ENCODE measurements around the gene RSL24D1. TPM values are rescaled to one million over a fixed set of nuclear protein-coding genes. Genes with fewer than 3 reads are reported as not detected.

RSL24D1 gene
- total RNA-seq, 1 donor from 2014 or later, result 113 TPM

DNA sequence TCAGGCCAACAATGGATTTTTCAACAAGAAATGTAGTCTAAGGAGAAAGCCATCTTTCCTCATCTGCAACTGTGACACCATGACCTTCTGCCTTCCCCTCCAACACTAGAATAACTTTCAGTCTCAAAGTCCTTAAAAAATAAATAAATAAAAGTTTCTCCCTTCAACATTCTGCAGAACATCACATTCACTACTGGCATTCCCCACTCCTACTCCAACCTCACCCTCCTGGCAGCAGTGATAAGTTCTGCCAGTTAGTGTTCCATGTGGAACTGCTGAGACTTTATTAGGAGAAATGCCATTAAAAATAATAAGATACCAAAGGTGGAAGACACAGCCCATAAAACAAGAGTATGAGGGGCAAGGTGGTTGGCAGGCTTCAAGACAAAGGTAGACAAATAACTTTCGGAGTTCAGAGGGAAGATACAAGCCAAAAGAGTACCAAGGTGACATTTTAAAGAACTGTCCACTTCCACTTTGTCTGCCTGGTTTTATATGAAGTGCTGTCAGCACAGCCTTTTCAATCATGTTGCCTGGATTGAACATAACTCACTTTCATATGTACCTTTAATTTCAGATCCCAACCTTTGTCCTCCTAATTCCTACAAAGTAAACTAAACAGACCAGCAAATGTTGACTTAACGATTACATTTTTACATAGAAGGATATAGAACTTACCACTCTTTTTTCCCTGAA lies 37.5 kb upstream of the RSL24D1 start:
- DNase-seq (ENCODE audit: low read depth), result no peak
- no peaks in the 10 kb centered on the region for H3K27me3 ChIP-seq (ENCODE audit: control insufficient read depth, insufficient read depth, low read length)
- TF ChIP-seq, protein P1, sequence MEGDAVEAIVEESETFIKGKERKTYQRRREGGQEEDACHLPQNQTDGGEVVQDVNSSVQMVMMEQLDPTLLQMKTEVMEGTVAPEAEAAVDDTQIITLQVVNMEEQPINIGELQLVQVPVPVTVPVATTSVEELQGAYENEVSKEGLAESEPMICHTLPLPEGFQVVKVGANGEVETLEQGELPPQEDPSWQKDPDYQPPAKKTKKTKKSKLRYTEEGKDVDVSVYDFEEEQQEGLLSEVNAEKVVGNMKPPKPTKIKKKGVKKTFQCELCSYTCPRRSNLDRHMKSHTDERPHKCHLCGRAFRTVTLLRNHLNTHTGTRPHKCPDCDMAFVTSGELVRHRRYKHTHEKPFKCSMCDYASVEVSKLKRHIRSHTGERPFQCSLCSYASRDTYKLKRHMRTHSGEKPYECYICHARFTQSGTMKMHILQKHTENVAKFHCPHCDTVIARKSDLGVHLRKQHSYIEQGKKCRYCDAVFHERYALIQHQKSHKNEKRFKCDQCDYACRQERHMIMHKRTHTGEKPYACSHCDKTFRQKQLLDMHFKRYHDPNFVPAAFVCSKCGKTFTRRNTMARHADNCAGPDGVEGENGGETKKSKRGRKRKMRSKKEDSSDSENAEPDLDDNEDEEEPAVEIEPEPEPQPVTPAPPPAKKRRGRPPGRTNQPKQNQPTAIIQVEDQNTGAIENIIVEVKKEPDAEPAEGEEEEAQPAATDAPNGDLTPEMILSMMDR (IDR thresholded peaks at IDR 0.05; ENCODE audit: insufficient read depth, low read length, poor library complexity, severe bottlenecking), result no peak
- H3K4me3 ChIP-seq (ENCODE audit: low read depth, low read length), result no peak overlapping the region
- no peaks in the 10 kb centered on the region for H3K36me3 ChIP-seq (ENCODE audit: control insufficient read depth, insufficient read depth, low read length)

DNA sequence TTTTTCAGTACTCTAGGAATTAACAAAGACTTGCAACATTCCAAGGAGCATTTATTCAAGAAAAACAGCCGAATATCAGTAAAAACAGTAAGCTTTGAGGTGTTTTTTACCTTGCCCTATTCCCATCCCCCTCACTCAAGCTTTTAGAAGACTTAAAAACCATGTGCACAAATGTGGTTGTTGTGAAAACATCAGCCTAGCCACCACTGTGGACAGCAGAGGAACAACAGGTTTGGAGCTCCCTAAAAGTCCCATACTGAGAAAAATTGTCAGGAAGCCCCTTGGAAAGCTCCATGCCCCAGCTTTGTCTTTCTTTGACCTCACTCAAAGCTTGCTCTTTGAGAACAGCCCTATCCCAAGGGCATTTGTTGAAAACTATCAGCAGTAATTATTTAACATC lies 34.7 kb upstream of the RSL24D1 start:
- H3K27me3 ChIP-seq (ENCODE audit: control insufficient read depth, insufficient read depth, low read length), result no peaks in the 10 kb centered on the region
- TF ChIP-seq, protein P1 (IDR thresholded peaks at IDR 0.05; ENCODE audit: insufficient read depth, low read length, poor library complexity, severe bottlenecking), result no peak
- no peak for DNase-seq (ENCODE audit: low read depth)
- no peak overlapping the region for H3K4me3 ChIP-seq (ENCODE audit: low read depth, low read length)
- no peaks in the 10 kb centered on the region for H3K36me3 ChIP-seq (ENCODE audit: control insufficient read depth, insufficient read depth, low read length)

DNA sequence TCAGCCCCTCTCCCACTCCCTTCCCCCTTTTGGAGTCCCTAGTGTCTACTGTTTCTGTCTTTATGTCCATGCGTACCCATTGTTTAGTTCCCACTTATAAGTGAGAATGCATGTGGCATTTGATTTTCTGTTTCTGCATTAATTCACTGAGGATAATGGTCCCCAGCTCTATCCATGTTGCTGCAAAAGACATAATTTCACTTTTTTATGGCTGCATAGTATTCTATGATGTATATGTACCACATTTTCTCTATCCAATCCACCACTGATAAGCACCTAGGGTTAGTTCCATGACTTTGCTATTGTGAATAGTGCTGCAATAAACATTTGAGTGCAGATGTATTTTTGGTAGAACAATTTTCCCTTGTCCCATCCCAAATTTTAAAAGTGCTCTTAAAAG lies 34.2 kb upstream of the RSL24D1 start:
- TF ChIP-seq, protein P1 (IDR thresholded peaks at IDR 0.05; ENCODE audit: insufficient read depth, low read length, poor library complexity, severe bottlenecking), result no peak
- no peak for DNase-seq (ENCODE audit: low read depth)

DNA sequence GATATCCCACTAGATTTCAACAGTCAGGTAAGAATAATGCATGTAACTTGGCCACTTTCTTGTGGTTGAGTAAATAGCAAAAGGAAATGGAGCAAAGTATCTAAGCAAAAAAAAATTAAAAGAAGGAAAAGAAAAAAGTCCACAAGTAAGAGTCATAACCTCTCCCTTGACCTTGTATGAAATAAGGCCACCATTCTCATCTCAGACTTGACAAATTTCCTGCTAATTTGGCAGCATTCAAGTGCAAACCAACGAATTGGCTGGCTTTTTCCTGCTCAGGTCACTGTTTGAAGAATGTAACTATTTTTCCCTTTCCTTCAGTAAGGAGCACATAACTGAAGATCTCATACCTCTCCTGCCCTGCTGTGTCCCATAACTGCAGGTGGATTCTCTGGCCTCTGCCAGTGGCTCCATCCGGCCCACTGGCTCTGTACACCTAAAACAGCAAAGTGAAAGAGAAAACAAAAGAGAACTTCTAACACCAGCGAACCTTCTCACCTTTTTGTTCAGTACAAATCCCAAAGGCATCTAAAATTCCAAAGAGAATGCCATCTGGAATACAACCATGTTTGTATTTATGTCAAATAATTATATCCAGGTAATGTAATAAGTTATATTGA lies 33.4 kb upstream of the RSL24D1 start:
- TF ChIP-seq, protein P1 (IDR thresholded peaks at IDR 0.05; ENCODE audit: insufficient read depth, low read length, poor library complexity, severe bottlenecking), result no peak
- Histone ChIP-seq H3K4me3 (ENCODE audit: low read depth, low read length) (no peak overlapping the region), H3K27me3 (ENCODE audit: control insufficient read depth, insufficient read depth, low read length) (no peaks in the 10 kb centered on the region), H3K36me3 (ENCODE audit: control insufficient read depth, insufficient read depth, low read length) (no peaks in the 10 kb centered on the region)
- no peak for DNase-seq (ENCODE audit: low read depth)

More for the DNA sequence above, 34.2 kb upstream of the RSL24D1 start:
- H3K27me3 ChIP-seq (ENCODE audit: control insufficient read depth, insufficient read depth, low read length), result no peaks in the 10 kb centered on the region
- H3K36me3 ChIP-seq (ENCODE audit: control insufficient read depth, insufficient read depth, low read length), result no peaks in the 10 kb centered on the region
- no peak overlapping the region for H3K4me3 ChIP-seq (ENCODE audit: low read depth, low read length)

DNA sequence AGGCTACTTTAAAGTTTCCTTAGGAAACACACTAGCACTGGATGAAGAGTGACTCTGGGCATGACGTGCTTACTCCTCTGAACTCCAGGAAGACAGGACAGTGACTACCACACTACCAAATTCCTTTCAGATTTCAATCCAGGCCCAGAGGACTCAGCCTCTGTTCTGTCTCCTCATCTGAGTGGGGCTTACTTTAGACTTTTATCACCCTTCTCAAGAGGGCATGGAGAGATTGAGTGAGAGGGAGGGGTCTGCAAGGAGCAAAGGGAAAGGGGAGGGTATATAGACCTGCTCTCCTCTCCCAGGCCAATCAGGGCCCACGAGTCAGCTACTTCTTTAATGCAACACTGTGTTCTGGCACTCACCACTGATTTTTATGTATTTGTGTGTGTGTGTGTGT lies 29.4 kb upstream of the RSL24D1 start:
- no peaks in the 10 kb centered on the region for H3K27me3 ChIP-seq (ENCODE audit: control insufficient read depth, insufficient read depth, low read length)
- H3K36me3 ChIP-seq (ENCODE audit: control insufficient read depth, insufficient read depth, low read length), result no peaks in the 10 kb centered on the region
- DNase-seq (ENCODE audit: low read depth), result no peak
- no peak overlapping the region for H3K4me3 ChIP-seq (ENCODE audit: low read depth, low read length)
- TF ChIP-seq, protein P1 (IDR thresholded peaks at IDR 0.05; ENCODE audit: insufficient read depth, low read length, poor library complexity, severe bottlenecking), result no peak

Measured in kidney epithelial cell (primary cell).